OCI-LY1 (cell line): ENCODE data around the gene B4GALT5.
A peak's percentile ranks its signal among the peaks of the same experiment; 100 is the strongest.

ENCODE experiments used
- H2AFZ ChIP-seq: fragments of 200-600 bp; sonication (generic), shearing (Covaris generic); 2 replicates; pipeline ENCODE4 v1.6.0; 2014; ENCODE audit warnings: antibody characterized with exemption, mild to moderate bottlenecking, low read length
- H3F3A ChIP-seq: fragments of 200-600 bp; sonication (generic), shearing (Covaris generic); 2 replicates; pipeline ENCODE4 v1.6.0; 2014; ENCODE audit warnings: mild to moderate bottlenecking, antibody characterized with exemption, low read length, moderate library complexity; ENCODE audit not compliant: insufficient read depth
- H3K27ac ChIP-seq: fragments of 200-600 bp; sonication (generic); 2 replicates; pipeline ENCODE4 v1.5.1; 2014; ENCODE audit warnings: low read length, mixed run types, mild to moderate bottlenecking, low read depth; ENCODE audit not compliant: poor library complexity, severe bottlenecking
- H3K27me3 ChIP-seq: fragments of 200-600 bp; sonication (generic); 2 replicates; pipeline ENCODE4 v1.6.0; 2014; ENCODE audit warnings: antibody characterized with exemption, mild to moderate bottlenecking, low read length, moderate library complexity; ENCODE audit not compliant: insufficient read depth
- H3K36me3 ChIP-seq: fragments of 200-600 bp; sonication (generic); 2 replicates; pipeline ENCODE4 v1.6.1; 2014; ENCODE audit warnings: mild to moderate bottlenecking, antibody characterized with exemption, low read length, moderate library complexity, mixed read lengths; ENCODE audit not compliant: insufficient read depth
- H3K4me1 ChIP-seq: fragments of 200-600 bp; sonication (generic); 2 replicates; pipeline ENCODE4 v1.5.1; 2014; ENCODE audit warnings: mild to moderate bottlenecking, low read length, moderate library complexity; ENCODE audit not compliant: insufficient read depth, severe bottlenecking
- H3K4me2 ChIP-seq: fragments of 200-600 bp; sonication (generic), shearing (Covaris generic); 2 replicates; pipeline ENCODE4 v1.6.1; 2014; ENCODE audit warnings: low read length
- H3K4me3 ChIP-seq: fragments of 200-600 bp; sonication (generic); 2 replicates; pipeline ENCODE4 v1.5.1; 2014; ENCODE audit warnings: low read length, low read depth, mild to moderate bottlenecking, mixed read lengths; ENCODE audit not compliant: poor library complexity, severe bottlenecking
- H3K79me2 ChIP-seq: fragments of 200-600 bp; shearing (Covaris generic); 2 replicates; pipeline ENCODE4 v1.6.1; 2016; ENCODE audit warnings: mixed run types, low read length, mixed read lengths; ENCODE audit not compliant: insufficient read depth
- H3K9ac ChIP-seq: fragments of 200-600 bp; sonication (generic), shearing (Covaris generic); 2 replicates; pipeline ENCODE4 v1.6.1; 2014; ENCODE audit warnings: mild to moderate bottlenecking, low read length, mixed read lengths
- H3K9me2 ChIP-seq: fragments of 200-600 bp; sonication (generic), shearing (Covaris generic); 2 replicates; pipeline ENCODE4 v1.6.1; 2014; ENCODE audit warnings: low read depth, mild to moderate bottlenecking, low read length, mixed read lengths
- H3K9me3 ChIP-seq: fragments of 200-600 bp; shearing (Covaris generic); 2 replicates; pipeline ENCODE4 v1.6.1; 2014; ENCODE audit warnings: low read length, mixed read lengths
- H4K20me1 ChIP-seq: fragments of 200-600 bp; sonication (generic), shearing (Covaris generic); 2 replicates; pipeline ENCODE4 v1.6.0; 2016; ENCODE audit warnings: mild to moderate bottlenecking, low read length; ENCODE audit not compliant: insufficient read depth
- CTCF ChIP-seq: fragments of 200-600 bp; sonication (generic), shearing (Covaris generic); IDR thresholded peaks from 2 replicates; pipeline ENCODE4 v1.5.1; 2017; ENCODE audit warnings: mild to moderate bottlenecking, antibody characterized with exemption, low read length, moderate library complexity, mixed read lengths
- EZH2 ChIP-seq: fragments of 200-600 bp; sonication (generic), shearing (Covaris generic); IDR thresholded peaks from 2 replicates; pipeline ENCODE4 v1.8.0; 2017; ENCODE audit warnings: borderline replicate concordance, mixed run types, mild to moderate bottlenecking, antibody characterized with exemption, low read length, moderate library complexity, mixed read lengths

The B4GALT5 gene

GRCh38 chr20:49682278-49682677 is 31.4 kb downstream of the B4GALT5 start:
- TF ChIP-seq EZH2 (no peak), CTCF (no peak)
- Histone ChIP-seq H3K4me2 (no peak overlapping the region), H3K9ac (no peak overlapping the region), H3K4me3 (no peak overlapping the region), H4K20me1 (no peaks in the 10 kb centered on the region), H3K27ac (peak overlapping the region; percentile 32), H3K4me1 (peaks cover 88% of the 10 kb centered on the region), H3K27me3 (no peaks in the 10 kb centered on the region), H3F3A (peaks cover 7% of the 10 kb centered on the region), H3K9me3 (no peaks in the 10 kb centered on the region), H3K36me3 (peaks cover 20% of the 10 kb centered on the region), H3K9me2 (no peaks in the 10 kb centered on the region), H3K79me2 (peaks cover 93% of the 10 kb centered on the region), H2AFZ (no peak overlapping the region)

GRCh38 chr20:49681850-49682216 is 31.8 kb downstream of the B4GALT5 start:
- no peaks in the 10 kb centered on the region for H3K9me2 ChIP-seq
- no peaks in the 10 kb centered on the region for H3K27me3 ChIP-seq
- H4K20me1 ChIP-seq = no peaks in the 10 kb centered on the region
- TF ChIP-seq EZH2 (no peak), CTCF (no peak)
- H3F3A ChIP-seq = peaks cover 7% of the 10 kb centered on the region
- H3K4me2 ChIP-seq = no peak overlapping the region
- H3K27ac ChIP-seq = peak overlapping the region; percentile 32
- H3K4me1 ChIP-seq = peaks cover 88% of the 10 kb centered on the region
- no peak overlapping the region for H3K4me3 ChIP-seq
- H2AFZ ChIP-seq = no peak overlapping the region
- no peak overlapping the region for H3K9ac ChIP-seq
- no peaks in the 10 kb centered on the region for H3K9me3 ChIP-seq
- peaks cover 93% of the 10 kb centered on the region for H3K79me2 ChIP-seq
- H3K36me3 ChIP-seq = peaks cover 20% of the 10 kb centered on the region

- no peaks in the 10 kb centered on the region for H4K20me1 ChIP-seq
- H3F3A ChIP-seq = peaks cover 2% of the 10 kb centered on the region
- H3K4me1 ChIP-seq = peaks cover 88% of the 10 kb centered on the region
Observed at GRCh38 chr20:49680484-49680883, 33.2 kb downstream of the B4GALT5 start.

More at GRCh38 chr20:49680484-49680883, 33.2 kb downstream of the B4GALT5 start:
- Histone ChIP-seq H3K27ac (no peak overlapping the region), H3K9ac (no peak overlapping the region), H3K4me3 (no peak overlapping the region), H2AFZ (no peak overlapping the region), H3K4me2 (no peak overlapping the region), H3K36me3 (peaks cover 20% of the 10 kb centered on the region), H3K9me2 (no peaks in the 10 kb centered on the region), H3K9me3 (no peaks in the 10 kb centered on the region), H3K79me2 (peaks cover 93% of the 10 kb centered on the region), H3K27me3 (no peaks in the 10 kb centered on the region)
- TF ChIP-seq EZH2 (no peak), CTCF (no peak)
